MV-4-11 (cell line): ENCODE measurements around the gene PRKCH.

Experiments
- DNase-seq: peaks from one replicate; lab custom pipeline; 2025; lab: John Stamatoyannopoulos, UW

Gene PRKCH

DNA sequence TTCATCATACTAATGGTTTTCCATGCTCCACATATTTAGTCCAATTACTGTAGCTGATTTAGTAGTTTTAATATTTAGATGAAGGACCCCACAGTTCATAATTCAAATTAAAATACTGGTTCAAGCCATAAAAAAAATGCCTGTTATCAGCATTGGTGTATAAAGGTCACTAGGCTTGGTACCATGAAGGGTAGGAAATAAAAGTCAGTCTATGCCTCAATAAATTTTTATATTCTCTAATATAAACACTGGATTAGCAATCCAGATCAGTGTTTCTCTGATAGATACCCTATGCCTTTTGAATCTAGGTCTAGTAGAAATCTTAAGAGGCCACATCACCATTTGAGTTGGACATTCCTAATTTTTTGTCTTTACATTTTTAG lies 210.7 kb downstream of the PRKCH start:
- DNase-seq, result no peak

DNA sequence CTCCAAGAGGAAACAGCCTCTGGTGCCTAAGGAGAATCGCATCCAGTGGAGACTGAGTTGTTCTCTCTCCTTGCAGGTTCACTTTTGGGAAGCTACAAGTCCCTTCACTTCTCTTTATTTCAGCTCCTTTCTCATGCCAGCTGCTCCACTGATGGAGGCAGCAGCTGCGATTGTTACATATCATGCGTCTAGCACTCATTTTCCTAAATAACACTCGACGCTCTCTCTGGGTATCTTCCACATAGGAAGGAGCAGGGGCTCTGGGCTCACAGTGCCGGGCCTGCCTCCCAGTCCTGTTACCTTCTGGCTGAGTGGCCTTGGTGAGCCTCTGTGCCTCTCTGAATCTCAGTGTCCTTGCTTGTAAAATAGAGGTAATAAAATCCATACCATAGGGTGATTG lies 211.4 kb downstream of the PRKCH start:
- no peak for DNase-seq

DNA sequence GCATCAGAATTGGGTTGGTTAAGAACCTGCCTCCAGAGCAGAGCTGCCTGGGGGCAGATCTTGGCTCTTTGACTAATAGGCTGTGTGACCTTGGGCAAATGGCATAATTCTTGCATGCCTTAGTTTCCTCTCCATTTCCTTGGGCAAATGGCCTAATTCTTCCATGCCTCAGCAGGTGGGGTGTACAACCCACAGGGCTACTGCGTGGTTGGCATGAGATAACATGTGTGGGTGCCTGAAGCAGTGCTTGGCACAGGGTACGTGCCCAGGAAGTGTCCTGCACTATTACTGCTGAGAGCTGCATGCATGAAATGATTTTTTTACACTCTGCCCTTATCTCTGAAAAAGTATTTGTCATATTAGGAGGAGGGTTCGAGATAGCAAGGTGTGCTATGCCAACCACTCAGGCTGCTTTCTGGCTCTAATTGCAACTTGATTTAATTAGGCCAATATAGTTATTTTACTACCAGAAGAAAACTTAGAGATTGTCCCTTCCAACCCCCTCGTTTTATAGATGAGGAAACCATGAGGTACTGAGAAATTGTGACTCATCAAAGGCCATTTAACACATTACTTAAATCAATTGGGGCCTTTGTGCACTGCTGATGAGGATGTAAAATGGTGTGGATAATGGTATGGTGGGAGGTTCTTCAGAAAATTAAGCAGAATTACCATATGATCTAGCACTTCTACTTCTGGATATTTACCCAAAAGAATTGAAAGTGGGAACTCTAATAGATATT lies 212.3 kb downstream of the PRKCH start:
- DNase-seq, result peak; percentile 12

DNA sequence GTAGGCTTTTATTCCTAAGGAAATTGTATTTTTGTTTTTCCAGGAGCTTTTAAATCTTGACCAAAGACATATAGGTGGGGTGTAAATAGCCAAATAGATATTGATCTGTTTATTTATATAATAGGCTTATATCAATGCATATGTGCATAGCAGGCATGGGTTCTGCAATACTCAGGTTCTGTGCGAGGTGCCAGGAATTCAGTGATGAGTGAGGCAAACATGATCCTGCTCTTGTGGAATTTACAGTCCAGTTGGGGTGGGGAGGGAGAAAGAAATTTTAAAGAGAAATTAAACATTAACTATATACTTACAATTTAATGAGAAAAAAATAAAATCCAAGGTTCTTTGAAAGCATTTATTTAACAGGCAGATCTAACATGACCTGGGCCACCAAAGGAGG lies 213.7 kb downstream of the PRKCH start:
- DNase-seq, result no peak

DNA sequence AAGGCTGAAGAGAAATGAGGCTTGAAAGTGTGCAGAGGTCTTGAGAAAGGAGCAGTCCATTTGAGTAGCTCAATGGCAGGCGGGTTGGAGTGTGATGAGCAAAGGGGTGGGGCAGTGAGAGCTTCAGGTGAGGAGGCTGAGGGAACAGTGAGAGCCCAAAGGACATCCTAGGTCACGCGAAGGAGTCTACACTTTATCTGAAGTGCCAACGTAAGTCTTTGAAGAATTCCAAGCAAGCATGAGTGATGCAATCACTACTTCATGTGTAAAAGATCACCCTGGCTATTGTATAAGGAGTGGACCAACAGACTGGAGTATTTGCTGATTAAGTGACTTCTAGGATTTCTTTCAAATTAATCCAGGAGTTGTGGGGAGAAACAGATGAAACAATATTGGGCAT lies 214.1 kb downstream of the PRKCH start:
- no peak for DNase-seq

DNA sequence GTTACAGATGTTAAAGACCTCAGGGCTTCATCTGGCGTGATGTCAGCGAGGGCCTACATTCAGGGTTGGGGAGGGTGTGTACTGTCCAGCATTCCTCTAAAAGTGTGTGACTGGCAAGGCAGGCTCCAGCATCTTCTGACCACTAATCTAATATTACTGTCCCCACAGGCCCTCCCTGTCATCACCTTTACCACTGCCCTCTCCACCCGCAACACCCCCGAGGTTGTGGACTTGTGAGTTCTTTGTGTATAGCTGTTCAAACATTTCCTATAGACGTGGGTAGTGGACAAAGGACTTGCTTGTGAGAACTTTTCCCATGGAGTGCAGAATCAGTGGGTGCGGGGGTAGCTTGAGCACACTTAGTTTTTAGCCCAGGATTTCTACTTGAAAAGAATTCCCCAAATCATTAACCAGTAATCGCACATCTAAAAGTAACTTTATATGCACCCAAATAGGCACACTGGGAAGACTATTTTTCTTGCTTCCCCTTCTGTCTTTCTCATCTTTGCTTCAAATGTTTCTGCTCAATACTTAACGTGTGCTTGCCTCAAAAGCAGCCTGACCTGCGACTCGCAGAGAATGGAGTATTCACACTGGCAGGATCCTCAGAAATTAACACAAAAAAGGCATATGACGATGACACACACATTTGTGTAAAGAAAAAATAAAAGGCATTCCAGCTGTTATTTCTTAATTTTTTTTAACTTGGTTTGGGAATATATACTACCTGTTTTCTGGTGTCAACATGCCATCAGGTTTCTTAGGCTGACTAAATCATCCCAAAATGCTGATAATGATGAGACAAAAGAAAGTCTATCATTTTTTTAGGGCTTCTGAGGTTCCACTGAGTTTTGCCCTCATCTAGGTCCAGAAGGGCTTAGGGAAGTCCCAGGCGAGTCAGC lies 215.5 kb downstream of the PRKCH start:
- no peak for DNase-seq

DNA sequence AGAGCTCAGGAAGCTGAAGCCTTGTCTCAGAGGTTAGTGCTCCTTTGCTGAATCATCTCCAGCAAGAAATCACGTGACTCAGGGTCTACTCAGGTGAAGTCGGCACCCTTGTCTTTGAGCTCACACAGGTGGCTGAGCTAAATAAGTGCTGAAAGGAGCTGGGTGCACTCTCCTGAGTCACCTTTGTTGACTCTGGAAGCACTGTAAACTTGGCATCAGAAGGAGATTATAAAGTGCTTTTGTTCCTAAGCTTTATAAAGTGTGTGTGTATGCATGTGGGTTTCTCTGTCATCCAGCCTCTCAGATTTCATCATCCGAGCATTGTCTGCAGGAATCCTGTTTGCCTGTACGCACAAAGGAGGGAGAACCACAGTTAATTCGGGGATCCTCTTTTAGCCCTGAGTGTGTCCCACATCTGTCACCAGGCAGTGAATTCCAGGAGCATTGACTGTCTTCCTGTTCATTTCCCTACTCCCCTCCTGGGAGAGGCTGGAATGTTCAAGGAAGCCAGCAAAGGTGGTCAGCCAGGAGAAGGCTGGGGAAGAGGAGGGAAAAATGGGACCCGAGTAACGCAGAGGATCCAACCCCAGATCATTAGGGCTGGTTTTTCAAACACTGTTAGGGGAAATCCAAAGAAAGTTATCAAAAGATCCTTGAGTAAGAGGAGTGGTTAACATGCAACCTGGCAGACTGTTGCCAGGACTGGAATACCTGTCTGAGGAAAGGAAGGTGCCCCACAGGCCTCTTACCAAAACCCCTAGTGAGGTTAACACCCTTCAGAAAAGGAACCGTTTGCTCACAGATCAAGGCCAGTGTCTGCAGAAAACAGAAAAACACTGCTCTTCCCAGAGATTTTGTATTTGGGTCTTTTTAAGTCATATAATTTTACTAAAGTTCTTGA lies 216.4 kb downstream of the PRKCH start:
- no peak for DNase-seq

DNA sequence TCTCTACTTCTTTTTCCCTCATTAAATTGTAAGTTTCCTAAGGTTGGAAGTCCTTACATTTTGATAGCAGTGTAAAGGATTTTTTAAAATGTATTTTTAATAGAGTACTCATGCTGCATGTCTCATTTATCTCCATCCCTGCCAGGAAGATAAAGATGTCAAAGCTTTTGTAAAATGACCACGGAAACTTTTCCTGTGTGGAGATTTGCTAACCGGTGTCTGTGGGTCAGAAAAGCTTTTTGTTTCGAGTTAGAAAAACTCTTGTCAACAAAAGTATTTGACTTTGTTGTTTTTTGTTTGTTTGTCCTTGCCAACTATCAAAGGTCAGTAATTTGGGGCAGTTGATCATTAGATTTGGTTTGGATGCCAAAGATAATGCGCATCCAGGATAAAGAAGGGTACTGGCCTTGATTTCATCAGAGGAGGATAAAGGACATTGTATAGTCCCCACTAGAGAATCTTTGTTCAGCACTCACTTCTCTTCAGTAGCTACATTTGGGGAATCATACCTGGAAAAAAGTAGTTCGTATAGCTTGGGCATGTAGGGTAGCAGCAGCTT lies 217.2 kb downstream of the PRKCH start:
- no peak for DNase-seq

DNA sequence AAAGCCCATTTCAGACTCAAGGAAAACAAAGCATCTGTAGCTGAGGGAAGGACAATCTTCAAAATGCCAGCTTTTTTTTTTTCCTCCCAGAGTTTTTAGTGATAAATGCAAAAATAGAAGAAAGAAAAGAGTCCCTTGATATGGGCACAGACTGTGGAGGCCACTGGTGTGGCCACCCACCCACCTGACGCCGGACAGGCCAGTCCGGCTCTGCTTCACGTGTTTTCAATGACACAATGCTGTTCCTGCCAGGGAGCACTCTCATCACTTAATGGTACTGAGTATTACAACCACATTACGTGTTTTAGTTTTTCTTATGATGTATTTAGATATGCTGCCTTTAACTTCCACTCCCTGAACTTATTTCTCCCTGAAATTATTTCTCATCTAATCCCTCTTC lies 218.3 kb downstream of the PRKCH start:
- no peak for DNase-seq

DNA sequence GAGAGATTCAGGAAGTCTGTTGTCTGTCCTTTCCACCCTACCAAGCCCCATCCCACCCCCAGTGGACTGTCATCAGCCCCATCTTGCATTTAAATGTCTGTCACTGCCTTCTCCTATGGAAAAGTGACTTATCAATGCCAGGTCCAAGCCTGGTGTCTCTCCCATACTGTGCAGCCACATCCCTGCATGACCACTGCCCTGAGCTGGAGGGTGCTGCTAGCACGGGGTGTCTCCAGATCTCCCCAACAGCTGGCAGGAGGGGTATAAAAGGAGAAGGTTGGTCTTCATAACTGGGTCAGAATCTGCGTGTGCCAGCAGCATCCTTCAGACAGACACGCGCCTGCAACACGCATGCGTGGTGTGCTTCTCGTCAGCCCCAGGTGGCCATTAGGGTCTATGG lies 219.6 kb downstream of the PRKCH start:
- DNase-seq, result no peak

DNA sequence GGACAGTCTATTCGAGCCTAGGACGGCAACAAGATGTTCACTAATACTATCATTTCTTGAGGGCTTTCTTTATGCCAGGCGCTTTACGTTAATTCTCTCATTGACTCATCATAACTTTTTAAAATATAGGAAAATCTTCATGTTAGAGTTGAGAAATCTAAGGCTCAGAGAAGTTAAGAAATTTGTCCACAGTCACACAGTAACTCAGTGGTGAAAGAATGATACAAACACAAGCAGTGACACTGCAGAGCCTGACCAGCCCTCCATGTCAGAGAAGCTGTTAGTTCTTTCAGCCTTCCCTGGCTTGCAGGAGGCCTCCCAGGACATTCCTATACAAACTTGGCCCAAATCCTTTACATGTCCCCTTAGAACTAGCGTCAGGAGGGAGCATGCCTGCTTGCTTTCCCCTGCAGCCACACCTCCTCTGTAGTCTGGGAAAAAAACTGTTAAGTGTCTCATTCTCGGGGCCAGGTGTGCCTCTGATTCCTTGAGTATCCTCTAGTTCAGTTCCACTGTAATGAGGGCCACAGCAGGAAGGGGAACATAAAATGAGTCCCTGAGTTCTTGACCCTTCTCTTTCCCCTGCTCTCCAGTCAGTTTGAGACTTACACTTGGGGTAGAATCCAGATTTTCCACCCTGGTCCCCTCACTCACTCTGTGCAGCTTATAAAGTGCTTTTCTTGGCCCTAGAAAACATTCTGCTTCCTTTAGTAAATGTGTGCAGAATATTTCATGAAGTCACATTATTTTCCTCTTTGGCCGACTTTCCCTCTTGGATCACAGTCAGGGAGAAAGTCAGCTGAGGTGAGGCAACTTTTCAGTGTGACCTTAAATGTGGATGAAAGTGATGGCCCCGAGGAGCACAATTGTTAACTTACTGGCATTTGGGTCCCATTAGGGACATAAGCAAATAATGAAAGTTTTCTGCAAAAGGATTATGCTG lies 221.7 kb downstream of the PRKCH start:
- no peak for DNase-seq

DNA sequence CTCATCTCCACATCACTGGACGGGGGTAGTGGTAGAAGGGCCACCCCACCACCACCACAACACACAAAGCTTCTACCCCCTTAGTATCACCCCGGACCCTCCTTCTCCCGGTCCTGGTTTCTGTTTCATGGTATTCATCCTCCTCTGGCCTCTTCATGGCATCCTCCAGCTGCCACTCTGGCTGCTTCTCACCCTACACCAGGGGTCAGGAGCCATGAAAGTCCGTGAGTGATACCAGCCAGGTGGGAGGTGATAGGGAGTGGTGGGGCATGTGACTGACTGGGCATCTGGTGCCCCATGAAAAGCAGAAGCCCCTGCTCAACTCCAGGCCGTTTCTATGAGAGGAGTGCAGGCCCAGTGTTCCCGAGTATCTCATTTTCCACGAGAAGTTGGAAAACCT lies 222.6 kb downstream of the PRKCH start:
- no peak for DNase-seq

DNA sequence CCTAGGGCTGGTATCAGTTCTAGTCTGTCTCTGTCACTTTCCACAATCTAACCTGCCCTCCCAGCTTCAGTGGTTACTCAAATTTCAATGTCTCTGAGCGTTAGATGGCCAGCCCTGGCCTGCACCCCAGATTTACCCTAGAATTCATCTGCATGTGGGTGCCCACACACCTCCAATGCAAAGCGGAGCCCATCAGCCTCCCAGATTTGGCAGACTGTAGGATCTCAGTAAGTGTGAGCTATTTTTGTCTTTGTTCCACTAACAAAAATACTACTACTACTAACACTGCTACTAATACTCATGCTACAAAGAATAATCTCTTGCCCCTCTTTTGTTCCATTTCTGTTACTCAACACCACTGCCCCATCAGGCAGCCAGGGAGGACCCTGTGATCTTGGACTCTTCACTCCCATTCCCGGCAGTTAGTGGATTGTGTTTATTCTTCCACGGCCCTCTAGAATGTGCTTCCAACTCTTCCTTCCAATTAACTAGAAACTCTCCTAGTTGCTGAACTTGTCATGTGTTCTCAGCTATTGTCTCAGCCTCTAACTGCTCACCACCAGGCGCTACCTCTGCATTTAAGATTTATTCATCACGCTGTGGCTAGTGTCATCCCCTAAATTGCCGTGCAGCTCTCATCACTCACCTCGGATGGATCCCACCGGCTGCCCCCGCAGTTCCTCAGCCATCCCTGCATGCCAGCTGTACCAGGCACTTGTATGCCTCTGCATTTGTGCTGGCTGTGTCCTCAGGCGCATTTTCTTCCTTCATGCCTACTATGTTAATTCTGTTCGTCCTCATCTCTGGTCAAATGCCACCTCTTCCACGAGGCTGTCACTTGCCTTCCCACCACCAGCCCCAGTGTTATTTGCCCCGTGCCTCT lies 223.3 kb downstream of the PRKCH start:
- DNase-seq, result no peak

DNA sequence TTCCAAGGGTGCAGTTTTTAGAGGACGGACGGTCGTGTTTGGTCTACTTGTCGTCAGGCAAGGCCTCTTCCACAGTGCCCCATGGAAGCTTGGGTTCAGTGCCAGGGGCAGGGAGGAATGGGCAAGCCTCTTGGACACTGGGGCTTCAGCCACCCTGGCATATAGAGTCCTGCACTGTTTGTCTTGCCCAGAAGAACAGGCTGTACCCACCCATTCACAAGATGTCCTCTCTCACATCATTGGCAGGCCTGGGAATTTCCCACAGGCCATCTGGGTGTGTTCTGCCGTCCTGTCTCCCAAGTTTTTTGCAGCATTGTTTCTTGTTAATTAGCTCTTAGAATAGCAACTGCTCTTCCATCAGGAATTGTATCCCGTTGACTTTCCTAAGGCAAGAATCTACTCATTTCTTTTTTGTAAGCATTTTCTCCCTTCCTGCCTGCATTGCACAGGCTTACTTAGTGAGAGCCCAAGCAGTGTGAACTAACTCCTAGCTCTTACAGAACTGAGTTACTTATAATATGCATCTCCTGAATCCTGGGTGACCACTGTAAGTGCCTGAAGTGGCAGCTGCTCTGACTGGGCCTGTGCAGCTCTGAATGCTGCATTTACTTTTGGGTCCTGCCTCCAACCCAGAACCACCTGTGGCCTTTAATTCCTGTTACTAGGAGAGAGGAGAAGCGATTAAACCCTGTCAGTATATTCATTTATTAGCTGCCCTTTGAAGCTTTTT lies 224.5 kb downstream of the PRKCH start:
- DNase-seq, result no peak

DNA sequence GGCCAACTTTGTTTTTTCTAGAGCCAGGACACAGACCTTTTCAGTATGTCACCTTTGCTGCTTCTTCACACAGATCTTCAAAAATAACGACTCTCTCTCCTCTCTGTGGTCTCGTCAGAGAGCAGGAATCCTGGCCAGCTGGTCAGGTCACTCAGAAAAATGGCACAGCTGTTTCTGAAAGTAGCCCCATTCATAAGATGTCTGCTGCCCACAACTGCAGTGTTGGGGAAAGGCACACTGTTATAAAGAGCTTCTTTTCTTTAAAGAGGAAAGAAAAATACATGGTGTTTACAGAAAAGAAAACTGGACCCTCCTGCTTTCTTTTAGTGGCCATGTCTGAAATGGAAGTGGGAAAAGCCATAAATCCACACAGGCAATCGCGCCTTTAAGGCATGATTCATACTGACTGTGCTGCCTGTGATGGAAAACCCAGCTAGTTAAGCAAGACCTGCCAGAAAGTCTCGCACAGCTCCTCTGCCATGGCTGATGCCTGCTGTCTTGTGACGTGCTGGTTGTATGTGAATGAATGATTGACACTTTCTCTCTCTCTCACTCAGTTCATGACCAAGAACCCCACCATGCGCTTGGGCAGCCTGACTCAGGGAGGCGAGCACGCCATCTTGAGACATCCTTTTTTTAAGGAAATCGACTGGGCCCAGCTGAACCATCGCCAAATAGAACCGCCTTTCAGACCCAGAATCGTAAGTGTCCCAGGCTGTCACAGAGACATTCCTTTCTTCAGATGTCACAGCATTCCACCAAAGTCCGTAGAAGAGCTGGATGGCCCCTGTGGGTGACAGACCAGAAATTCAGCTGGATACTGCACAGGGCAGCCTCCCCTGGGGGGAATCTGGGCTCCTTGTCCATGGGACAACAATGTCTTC lies 226.0 kb downstream of the PRKCH start:
- DNase-seq, result peak; percentile 79

DNA sequence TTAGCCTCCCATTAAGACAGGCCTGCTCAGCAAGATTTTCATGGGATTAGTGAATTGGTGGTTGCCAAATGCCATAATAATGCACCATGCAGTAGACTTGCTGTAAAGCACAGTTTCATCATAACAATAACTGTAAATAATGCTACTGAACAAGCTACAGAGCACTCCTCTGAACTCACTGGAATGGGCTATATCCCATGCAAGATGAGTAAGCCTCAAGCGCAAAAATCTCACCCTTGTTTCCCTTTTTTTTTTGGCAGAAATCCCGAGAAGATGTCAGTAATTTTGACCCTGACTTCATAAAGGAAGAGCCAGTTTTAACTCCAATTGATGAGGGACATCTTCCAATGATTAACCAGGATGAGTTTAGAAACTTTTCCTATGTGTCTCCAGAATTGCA lies 228.0 kb downstream of the PRKCH start:
- peak; percentile 10 for DNase-seq

DNA sequence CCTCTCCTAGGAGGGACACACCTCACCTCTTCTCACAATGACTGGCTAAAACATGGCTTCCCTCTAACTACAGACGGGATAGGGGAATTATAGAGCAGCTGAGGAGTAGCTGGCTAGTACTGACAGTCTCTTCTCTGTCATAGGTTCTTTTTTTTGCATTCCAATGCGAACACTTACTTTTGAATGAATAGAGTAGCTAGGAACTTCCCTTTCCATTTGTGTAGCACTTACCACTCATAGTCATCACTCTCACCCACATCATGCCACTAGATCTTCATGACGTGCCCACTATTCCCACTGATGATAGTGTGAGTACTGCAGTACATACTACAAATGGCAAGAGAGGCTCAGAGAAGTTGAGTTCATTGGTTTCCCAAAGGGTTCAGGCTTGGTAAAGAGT lies 230.0 kb downstream of the PRKCH start:
- peak; percentile 16 for DNase-seq

DNA sequence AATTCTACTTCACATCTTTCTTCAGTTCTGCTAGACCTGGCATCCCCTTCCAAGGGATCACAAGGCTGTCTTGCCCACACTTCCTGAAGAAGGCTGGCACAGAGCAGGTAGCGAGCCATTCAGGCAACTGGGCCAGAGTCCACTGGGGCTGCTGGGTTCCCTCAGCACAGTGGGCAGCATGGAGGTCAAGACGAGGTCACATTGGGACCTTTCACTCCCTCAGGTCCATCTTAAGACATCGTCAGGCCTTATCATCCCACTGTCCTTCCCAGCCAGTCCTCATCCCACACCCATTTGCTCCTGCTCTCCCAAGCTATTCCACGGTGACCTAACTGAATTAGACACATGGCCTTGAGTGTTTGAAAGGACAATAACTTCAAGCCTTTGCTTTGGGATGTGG lies 230.9 kb downstream of the PRKCH start:
- no peak for DNase-seq
